GM20000 (cell line): ENCODE results near the gene COQ10B.
A peak's percentile ranks its signal among the peaks of the same experiment; 100 is the strongest.

Source experiments
- DNase-seq: peaks from one replicate; pipeline ENCODE4 v3.0.0; 2012; ENCODE audit warnings: low spot score
- TF ChIP-seq, protein P1 (sequence below): IDR thresholded peaks from 2 replicates; pipeline ENCODE4 v1.5.1; 2012; ENCODE audit warnings: mild to moderate bottlenecking, control low read depth; ENCODE audit errors: extremely low read depth, missing control alignments

Gene COQ10B

DNA sequence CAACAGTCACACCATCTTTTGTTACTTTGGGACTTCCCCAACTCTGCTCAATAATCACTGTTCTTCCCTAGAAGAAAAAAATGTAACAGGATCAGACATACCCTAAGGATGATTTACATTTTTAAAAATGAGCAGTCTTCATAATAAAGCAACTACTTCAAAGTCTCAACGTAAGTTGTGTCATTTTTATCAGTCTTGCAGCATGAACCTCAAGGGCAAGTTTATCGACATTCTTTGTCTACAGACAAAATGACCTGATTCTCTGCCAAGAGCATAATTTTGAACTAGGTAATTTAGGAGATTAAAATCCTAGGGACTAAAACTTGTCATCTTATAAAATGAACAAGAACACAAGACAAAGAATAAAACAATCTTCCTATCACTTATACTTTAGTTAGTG is 44.0 kb downstream of the COQ10B start:
- TF ChIP-seq, protein P1, sequence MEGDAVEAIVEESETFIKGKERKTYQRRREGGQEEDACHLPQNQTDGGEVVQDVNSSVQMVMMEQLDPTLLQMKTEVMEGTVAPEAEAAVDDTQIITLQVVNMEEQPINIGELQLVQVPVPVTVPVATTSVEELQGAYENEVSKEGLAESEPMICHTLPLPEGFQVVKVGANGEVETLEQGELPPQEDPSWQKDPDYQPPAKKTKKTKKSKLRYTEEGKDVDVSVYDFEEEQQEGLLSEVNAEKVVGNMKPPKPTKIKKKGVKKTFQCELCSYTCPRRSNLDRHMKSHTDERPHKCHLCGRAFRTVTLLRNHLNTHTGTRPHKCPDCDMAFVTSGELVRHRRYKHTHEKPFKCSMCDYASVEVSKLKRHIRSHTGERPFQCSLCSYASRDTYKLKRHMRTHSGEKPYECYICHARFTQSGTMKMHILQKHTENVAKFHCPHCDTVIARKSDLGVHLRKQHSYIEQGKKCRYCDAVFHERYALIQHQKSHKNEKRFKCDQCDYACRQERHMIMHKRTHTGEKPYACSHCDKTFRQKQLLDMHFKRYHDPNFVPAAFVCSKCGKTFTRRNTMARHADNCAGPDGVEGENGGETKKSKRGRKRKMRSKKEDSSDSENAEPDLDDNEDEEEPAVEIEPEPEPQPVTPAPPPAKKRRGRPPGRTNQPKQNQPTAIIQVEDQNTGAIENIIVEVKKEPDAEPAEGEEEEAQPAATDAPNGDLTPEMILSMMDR: no peak
- no peak for DNase-seq

- TF ChIP-seq, protein P1: no peak
- no peak for DNase-seq
Observed at GRCh38 chr2:197498235-197498936, 45.0 kb downstream of the COQ10B start.

DNA sequence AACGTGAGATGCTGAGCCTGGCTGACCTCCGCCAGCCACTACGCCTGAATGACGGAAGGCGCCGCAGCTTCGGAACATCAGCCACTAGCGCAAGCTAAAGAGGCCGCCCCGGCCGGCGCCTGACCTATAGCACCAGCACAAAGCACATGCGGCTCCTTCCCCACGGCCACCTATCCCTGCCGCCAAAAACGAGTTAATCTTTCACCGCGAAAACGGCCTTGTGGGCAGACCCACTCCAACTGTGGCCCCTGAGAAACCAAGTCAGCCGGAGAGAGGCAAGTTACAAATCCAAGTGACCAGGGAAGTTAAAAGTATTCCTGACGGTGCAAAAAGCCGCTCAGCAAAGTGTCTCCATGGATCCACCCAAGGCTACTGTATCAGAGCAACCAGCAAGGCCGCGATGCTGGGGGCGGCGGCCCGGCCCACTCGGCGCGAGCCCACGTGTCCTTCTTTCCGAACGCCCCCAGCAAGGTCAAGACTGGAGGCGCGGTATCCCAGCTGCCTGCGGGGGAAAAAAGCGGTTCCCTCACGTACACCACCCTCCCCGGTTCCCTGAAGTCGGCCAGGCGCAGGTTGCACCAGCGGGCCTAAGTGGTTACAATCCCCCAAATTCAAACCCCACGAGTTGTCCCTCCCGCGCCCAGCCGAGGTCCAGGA is 45.7 kb downstream of the COQ10B start:
- TF ChIP-seq, protein P1: no peak
- peak; percentile 59 for DNase-seq

- TF ChIP-seq, protein P1: peak; percentile 37
- peak; percentile 97 for DNase-seq
Observed at GRCh38 chr2:197499594-197500502, 46.5 kb downstream of the COQ10B start, which contains the start of the genes HSPD1 and HSPE1. HSPD1 (minus strand) TSS chr2:197499840; CDS start chr2:197498848, 992 bp downstream. HSPE1 (plus strand) TSS chr2:197500379; CDS start chr2:197500437, 58 bp downstream.

DNA sequence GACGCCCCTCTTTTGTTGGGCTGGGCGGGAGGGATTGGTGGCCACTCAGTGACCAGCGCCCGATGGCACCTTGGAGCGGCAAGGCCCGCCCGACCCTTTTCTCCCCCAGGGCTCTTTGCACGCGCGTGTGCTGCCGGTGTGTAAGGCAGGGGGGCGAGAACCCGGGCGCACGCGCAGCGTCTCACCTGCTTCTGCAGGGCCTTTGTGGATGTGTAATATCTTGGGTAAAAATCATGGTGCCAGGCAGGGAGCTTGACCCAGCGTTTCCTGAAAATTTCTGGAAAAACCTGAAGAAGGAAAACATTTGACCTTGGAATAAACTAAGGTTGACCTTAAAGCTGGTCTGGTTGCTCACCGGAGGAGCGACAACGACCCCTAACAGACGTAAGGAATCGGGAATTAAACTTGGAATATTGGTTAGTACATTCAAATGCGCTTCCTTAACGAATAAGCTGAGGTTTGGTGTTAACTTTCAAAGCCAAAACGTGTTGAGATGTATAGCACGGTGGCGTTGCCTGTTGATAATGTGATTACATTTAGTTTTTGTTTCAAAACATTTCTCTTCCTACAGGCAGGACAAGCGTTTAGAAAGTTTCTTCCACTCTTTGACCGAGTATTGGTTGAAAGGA is 47.3 kb downstream of the COQ10B start:
- TF ChIP-seq, protein P1: no peak
- DNase-seq: no peak

DNA sequence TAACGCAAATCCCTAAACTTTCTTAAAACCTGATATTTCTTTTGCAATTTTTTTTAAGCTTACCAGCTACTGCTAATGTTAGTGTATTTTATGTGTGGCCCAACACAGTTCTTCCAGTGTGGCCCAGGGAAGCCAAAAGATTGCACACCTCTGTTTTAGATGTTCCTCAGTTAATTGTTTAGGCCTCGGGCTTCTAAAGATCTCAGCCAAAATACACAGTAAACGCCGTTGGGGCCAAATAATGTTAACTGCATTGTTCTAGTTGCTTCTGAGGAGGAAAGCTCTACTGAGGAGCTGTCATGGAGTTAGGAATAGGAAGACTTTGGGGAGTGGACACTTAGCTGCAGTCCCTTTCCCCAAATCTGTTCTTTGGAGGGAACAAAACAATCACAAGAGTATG is 48.8 kb downstream of the COQ10B start:
- TF ChIP-seq, protein P1: no peak
- no peak for DNase-seq
